Central memory CD4-positive, alpha-beta T cell (primary cell): ENCODE results near the gene CHCHD1.
"Not testable (repeated sequence)": the region's sequence is repeated elsewhere in the genome, so short reads cannot be mapped to it uniquely, and the experiment has no call there.

ENCODE experiments used
- DNase-seq: peaks from one replicate; pipeline ENCODE4 v3.0.0; 2022

CHCHD1 gene

DNA sequence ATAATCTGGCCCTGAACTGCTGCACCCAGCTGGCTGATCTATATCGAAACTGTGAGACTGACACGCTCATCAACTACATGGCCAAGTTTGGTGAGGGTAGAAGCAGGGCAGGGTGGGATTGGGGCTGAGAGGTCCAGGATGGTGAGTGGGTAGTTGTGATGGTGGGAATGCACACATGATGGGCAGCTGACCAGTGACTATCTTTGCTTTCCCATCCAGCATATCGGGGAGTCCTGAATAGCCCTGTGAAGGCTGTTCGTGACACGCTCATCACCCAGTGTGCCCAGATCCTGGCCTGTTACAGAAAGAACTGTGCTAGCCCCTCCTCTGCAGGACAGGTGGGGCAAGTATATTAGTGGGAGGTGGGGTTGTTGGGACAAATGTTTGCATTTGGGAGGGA lies 12.5 kb upstream of the CHCHD1 start:
- no peak for DNase-seq

DNA sequence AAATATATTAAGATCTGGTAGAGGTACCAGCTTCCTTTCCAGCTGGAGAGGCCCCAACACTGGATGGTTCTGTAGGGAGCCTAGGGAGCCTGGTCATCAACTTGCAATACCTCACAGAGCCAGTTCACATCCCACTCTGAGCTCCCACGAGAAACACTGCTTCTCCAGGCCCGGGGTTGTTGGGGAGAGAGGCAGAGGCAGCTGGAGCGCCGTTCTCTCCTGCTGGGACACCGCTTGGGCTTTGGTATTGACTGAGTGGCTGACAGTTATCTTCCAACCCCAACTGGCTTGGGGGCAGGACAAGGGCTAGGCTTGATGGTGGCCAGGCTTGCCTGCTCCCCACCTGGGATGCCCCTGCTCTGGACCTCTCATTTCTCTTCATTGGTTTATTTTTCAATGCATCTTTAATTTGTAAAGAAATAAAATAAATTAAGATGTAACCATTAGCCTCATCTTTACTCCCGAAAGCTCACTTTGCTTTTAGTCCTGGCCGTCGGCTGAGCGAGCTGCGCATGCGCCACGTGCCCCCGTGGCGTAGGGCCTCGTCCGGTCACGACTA lies 10.0 kb upstream of the CHCHD1 start:
- peak; percentile 74 for DNase-seq

DNA sequence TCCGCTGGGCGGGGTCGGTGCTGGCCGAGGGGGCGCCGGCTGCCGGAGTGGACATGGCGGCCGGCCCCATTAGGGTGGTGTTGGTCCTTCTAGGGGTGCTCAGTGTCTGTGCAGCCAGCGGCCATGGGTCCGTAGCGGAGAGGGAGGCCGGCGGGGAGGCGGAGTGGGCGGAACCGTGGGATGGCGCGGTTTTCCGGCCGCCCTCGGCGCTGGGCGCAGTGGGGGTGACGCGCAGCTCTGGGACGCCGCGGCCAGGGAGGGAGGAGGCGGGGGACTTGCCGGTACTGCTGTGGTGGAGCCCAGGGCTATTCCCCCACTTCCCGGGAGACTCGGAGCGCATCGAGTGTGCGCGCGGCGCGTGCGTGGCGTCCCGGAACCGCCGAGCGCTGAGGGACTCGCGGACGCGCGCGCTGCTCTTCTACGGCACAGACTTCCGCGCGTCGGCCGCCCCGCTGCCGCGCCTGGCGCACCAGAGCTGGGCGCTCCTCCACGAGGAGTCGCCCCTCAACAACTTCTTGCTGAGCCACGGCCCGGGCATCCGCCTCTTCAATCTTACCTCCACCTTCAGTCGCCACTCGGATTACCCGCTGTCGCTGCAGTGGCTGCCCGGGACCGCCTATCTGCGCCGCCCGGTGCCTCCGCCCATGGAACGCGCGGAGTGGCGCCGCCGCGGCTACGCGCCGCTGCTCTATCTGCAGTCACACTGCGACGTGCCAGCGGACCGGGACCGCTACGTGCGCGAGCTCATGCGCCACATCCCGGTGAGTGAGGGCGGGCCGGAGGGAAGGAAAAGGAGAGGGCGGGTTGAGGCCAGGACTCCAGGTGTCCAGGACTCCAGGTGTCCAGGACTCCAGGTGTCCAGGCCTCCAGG lies 9.3 kb upstream of the CHCHD1 start:
- DNase-seq, result peak; percentile 83

DNA sequence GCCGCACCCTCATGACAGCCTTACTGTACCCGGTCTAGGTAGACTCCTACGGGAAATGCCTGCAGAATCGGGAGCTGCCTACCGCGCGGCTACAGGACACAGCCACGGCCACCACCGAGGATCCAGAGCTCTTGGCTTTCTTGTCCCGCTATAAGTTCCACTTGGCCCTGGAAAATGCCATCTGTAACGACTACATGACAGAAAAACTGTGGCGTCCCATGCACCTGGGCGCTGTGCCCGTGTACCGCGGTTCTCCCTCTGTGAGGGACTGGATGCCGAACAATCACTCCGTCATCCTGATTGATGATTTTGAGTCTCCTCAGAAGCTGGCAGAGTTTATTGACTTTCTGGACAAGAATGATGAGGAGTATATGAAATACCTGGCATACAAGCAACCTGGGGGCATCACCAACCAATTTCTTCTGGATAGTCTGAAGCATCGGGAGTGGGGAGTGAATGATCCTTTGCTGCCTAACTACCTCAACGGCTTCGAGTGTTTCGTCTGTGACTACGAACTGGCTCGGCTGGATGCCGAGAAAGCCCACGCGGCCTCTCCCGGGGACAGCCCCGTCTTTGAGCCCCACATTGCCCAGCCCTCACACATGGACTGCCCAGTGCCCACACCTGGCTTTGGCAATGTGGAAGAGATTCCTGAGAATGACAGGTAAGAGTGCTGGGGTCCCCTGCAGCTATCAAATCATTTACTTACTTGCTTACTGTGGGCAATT lies 8.5 kb upstream of the CHCHD1 start:
- no peak for DNase-seq

DNA sequence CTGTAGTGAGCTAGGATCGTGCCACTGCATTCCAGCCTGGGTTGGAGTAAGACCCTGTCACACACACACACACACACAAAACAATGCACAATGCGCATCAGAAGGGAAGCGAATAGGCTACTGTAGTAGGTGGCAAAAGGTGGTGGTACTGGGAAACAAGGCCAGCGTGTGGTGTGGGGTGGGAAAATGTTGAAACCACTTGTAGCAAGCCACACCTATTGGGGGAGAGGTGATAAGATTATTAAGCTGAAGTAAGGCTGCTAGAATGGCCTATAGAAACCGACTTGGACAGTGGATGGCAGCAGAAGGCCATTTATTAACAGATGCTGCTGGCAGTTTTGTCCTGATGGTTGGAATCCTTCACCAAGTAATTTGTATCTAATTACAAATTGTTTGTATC lies 7.2 kb upstream of the CHCHD1 start:
- no peak for DNase-seq

DNA sequence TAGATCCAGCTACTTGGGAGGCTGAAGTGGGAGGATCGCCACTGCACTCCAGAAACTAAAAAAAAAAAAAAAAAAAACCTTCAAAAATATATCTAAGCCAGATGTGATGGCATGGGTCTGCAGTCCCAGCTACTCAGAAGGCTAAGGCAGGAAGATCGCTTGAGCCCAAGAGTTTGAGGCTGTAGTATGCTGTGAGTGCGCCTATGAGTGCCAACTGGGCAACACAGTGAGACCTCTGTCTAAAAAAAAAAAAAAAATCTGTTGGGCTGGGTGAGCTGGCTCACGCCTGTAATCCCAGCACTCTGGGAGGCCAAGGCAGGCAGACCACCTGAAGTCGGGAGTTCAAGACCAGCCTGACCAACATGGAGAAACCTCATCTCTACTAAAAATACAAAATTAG lies 2.8 kb upstream of the CHCHD1 start:
- no peak for DNase-seq

DNA sequence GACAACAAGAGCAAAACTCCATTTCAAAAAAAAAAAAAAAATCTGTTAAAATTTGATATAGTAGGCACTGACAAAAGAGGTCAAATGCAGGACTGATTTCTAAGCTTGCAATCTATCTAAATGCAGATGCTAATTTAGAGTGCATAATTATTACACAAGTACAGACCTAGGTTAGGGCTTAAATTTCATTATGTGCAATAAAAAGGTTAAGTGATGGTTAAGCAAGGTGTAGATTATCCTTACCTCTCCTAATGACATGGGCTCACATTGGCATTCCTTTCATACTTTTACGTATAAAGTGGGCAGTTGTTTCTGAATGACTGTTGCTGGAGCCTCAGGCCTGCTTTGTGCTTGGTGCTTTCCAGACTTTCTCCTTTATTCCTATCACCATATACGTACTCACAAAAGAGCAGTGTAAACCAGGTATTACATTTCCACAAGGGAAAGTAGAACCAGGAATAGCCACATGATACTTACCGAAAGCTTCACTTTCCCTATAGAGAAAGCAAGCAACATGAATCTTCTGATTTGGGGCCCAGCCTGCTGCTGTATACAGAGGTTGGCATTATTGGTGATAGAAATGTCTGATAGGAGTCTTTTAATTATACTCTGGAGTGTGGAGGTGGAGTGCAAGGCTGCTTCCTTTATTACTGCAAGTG lies 2.2 kb upstream of the CHCHD1 start:
- no peak for DNase-seq

DNA sequence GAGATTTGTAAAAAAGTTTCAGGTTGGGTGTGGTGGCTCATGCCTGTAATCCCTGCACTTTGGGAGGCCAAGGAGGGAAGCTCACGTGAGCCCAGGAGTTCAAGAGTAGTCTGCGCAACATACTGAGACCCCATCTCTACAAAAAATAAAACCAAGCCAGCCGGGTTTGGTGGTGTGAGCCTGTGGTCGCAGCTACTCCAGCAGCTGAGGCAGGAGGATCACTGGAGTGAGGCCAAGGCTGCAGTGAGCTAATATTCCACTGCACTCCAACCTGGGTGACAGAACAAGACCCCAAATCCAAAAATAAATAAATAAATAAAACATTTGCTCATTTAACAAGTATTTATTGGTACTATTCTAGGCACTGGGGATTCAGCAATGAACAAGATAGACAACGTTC lies 1.5 kb upstream of the CHCHD1 start:
- no peak for DNase-seq

DNA sequence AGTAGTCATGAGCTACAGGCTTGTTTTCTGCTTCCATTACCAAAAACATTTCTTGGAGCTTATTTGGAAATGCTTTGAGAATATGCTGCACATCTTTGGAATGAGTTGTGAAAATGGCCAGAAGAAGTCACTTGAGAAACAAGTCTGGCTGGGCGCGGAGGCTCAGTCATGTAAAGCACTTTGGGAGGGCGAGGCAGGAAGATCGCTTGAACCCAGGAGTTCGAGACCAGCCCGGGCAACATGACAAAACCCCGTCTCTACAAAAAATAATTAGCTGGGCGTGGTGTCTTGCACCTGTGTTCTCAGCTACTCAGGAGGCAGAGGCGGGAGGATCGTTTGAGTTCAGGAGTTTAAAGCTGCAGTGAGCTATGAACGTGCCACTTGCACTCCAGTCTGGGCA lies 882 bp upstream of the CHCHD1 start:
- no peak for DNase-seq

DNA sequence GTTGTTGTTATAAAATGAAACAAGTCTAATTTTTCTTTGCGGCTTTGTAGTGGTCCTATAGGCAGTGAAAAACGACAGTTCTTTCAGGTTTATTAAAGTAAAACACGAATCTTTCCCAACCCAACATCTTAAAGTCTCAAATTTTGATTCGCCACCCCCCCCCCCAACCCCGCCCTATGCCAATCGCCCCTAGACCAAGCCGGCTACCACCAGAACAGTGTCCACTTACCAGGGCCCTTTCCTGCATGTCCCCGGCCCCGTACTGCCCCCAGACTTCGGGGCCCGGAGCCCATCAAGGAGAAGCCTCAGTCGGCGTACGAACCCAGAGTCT lies 335 bp upstream of the CHCHD1 start:
- DNase-seq, result no peak

DNA sequence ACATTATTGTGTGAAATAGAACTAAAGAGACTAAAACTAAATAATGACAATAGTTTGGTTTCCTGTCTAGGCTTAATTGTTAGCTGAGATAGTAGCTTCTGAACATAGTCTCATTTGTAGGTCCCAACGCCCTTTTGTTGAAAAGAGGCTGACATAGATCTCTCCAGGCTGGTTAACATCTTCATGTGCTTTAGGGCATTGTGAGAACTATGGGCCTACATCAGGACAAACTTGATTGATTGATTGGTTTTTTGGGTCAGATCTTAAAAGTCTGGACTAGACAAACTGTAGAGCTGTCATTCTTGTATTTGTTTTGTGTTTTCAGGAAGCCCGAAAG lies 869 bp downstream of the CHCHD1 start:
- DNase-seq, result no peak

DNA sequence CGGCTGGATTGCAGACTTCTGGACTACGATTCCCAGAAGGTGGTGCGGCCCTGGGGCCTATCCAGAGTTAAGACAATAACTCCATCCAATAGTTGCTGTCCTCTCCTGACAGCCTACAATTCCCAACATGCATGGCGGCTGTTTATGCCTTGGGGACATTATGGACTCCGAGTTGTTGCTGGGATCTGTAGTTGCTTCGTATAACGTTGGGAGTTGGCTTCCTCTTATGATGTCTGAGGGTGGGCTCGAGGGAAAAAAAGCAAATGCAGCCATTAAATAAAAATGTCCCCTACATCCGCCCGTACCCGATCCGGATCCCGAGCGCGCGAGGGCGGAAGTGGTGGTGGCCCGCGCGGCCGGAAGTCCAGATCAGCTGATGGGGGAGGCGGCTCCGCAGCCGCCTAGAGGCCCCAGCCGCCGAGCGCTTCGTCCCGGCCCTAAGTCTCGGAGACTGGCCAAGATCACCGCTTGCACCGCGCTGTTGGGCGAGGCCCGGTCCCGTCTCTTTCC lies 3.4 kb downstream of the CHCHD1 start, which contains the start of gene ZSWIM8:
Gene ZSWIM8 (plus strand): TSS at position 396 of the 510 bp plus-strand sequence. CDS start 273 bp downstream, outside the sequence.
- peak; percentile 89 for DNase-seq

DNA sequence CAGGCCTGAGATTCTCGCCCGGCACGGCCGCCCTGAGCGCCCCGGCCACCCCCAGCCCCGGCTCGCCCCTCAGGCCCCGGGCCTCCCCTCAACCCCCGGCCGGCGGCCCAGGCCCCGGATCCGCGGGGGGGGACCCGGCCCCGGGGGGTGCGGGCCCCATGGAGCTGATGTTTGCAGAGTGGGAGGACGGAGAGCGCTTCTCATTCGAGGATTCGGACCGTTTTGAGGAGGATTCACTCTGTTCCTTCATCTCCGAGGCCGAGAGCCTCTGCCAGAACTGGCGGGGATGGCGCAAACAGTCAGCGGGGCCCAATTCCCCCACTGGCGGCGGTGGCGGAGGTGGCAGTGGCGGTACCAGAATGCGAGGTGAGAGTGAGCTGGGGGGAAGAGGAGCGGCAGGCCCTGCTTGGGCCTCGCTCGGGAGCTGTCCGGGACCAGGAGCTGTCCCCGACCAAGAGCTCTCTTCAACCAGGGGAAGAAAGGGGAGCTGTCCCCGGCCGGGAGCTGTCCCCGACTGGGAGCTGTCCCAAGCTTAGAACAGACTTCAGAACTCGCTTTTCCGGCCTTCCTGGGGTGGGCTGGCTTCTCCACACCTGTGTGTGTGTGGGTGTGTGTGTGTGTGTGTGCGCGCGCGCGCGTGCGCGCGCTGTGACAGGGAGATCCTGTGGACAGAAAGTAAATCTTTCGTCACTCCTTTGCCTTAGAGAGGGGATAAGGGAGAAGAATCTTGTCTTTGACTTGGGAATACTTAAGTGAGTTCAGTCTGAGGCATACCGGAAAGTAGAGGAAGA lies 4.1 kb downstream of the CHCHD1 start:
- peak; percentile 55 for DNase-seq

DNA sequence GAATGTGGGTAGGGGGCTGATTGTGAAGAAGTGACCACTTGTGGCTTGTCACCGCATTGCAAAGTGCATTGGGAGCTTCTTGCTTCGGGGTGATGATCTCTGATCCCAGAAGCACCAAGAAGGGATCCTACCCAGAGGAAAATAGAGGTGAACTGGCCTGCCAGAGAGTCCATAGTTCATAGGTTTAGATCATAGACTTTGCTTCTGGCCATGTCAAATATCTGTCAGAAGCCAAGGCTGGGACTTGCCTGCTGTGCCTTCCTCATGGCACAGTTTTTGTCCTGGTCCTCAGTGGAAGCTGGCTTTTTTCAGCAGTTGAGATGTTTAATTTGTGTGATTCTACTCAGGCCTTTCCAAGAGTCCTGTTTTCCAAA lies 4.7 kb downstream of the CHCHD1 start:
- DNase-seq, result no peak

DNA sequence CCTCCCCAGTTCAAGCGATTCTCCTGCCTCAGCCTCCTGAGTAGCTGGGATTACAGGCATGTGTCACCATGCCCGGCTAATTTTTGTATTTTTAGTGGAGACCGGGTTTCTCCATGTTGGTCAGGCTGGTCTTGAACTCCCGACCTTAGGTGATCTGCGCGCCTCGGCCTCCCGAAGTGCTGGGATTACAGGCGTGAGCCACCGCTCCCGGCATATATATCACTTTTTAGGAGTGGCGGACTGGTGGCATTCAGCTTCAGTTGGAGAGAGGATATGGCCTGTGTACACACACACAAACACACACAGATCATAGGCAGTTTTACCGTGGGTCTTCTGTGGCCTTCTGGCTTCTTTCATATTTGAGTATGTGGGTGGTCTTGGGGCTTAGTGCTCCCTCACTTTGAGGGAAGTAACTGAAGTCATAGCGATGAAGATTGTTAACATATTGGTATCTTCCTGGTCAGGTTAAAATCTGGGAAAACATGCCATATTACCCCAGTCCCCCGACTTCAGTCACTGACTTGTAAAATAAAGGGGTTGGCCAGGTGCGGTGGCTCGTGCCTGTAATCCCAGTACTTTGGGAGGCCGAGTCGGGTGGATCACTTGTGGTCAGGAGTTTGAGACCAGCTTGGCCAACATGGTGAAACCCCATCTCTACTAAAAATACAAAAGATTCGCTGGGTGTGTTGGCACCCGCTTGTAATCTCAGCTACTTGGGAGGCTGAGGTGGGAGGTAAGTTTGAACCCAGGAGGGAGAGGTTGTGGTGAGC lies 5.4 kb downstream of the CHCHD1 start:
- DNase-seq, result not testable (repeated sequence)

DNA sequence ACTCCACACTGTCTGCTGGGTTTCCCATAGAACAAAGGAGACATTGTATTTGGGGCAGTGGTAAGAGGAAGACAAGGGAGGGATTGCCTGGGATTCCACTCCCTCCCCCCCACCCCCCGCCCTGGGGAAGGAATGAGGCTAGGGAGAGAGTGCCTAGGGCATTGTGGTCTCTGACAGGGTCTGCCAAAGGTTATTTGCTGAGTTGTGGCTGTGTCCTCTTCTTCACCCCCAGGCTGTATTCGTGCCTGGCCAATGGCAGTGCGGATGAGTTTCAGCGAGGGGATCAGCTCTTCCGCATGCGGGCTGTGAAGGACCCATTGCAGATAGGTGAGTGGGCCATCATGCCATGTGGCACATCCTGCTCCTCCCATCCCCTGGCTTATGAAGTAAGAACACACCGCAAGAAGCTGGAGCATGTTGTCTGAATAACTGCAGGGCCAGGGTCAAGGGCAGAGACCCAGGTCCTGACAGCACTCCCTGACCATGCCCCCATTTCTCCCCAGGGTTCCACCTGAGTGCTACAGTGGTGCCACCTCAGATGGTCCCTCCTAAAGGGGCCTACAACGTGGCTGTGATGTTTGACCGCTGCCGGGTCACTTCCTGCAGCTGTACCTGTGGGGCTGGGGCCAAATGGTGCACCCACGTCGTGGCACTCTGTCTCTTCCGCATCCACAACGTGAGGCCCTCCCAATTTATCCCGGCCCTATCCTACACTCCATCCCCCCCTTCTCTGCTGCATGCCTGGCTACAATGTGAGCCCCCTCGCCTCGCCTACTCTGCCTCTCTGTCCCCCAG lies 7.2 kb downstream of the CHCHD1 start:
- no peak for DNase-seq

DNA sequence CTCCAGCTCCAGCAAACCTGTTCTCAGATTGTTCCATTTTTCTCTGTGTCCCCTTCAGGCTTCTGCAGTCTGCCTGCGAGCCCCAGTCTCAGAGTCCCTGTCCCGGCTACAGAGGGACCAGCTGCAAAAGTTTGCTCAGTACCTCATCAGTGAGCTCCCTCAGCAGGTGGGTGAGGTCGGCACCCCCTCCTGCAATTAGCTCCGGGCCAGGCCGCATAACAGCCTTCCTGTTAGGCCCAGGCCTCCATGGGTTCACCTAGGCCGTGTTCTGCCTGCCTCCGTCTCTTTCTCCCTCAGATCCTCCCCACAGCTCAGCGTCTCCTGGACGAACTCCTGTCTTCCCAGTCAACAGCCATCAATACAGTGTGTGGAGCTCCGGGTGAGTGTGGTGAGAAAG lies 7.8 kb downstream of the CHCHD1 start:
- DNase-seq, result no peak

DNA sequence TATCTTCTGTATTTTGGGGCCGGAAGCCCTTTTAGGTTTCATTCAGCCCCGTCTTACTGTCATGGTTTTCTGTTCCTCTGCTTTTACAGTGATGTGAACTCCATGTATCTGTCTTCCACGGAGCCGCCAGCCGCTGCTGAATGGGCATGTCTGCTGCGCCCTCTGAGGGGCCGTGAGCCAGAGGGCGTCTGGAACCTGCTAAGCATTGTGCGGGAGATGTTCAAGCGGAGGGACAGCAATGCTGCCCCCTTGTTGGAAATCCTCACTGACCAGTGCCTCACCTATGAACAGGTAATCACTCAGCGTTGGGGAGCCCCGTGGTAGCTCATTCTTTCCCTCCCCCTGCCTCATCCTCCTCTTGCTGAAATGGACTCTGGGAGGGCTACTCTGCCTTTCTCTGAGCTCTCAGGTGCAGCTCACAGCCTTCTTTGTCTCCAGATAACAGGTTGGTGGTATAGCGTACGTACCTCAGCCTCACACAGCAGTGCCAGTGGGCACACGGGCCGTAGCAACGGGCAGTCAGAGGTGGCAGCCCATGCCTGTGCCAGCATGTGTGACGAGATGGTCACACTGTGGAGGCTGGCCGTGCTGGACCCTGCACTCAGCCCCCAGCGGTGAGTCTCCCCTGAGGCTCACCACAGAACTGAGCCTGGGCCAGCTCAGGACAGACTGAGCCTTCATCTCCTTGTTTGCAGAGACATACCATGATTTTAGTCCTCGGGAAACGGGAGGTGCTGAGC lies 9.2 kb downstream of the CHCHD1 start:
- no peak for DNase-seq

DNA sequence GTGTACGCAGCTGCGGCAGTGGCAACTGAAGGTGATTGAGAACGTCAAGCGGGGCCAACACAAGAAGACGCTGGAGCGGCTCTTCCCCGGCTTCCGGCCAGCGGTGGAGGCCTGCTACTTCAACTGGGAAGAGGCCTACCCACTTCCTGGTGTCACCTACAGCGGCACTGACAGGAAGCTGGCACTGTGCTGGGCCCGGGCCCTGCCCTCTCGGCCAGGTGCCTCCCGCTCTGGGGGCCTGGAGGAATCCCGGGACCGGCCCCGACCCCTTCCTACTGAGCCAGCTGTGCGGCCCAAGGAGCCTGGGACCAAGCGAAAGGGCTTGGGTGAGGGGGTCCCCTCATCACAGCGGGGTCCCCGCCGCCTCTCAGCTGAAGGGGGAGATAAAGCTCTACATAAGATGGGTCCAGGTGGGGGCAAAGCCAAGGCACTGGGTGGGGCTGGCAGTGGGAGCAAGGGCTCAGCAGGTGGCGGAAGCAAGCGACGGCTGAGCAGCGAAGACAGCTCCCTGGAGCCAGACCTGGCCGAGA lies 10.1 kb downstream of the CHCHD1 start:
- DNase-seq, result no peak

DNA sequence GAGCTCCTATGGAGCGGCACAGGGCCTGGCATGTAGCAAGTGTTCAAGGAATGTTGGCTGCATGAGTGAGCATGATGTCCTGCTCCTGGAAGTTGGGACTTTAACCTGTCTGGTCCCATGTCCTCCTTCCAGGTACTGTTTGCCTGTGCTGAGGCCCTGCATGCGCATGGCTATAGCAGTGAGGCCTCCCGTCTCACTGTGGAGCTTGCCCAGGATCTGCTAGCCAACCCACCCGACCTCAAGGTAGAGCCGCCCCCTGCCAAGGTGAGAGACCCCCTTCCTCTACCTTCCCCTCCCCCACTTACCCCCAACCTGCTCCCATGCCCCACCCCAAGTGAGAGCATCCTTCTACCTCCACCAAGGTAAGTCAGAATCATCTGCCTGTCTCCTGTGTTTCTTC lies 11.6 kb downstream of the CHCHD1 start:
- DNase-seq, result no peak
